Suprapubic skin (tissue), 3 donors: ENCODE measurements around the gene ATP11B.

ENCODE experiments used
- EP300 ChIP-seq: sonication (generic); formaldehyde crosslinking; IDR thresholded peaks from one replicate; pipeline ENCODE4 v1.6.1; 2017; ENCODE audit warnings: antibody characterized with exemption
- TF ChIP-seq, protein P1 (sequence below), 2 donors: fragments of 200-600 bp in 1 of 2; fragments of 450-650 bp in 1 of 2; sonication (generic) in 1 of 2; IDR thresholded peaks; one replicate each; pipeline ENCODE4 v1.5.1; 2016 to 2019; ENCODE audit warnings: antibody characterized with exemption in 2 of 2, mild to moderate bottlenecking in 1 of 2, moderate library complexity in 1 of 2

DNA sequence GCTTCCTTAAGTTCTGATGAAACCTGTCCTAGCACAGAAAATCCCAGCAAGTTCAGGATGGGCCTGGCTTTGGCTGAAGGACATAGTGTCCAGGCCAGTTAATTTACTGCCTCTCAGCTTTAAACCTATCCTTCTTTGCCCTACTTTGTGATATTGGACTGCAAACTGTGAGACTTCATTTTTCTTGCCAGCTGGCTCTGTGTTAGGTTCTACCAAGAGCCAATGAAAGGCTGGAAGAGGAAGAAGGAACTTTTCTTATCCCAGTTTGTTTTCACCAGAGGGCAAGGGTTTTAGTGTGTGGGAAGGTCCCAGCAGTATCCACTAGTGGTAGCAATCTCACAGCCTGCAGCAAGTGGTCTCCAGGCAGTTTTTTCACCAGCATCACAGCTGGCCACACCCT, 168.9 kb downstream of the ATP11B start:
- TF ChIP-seq, protein P1, sequence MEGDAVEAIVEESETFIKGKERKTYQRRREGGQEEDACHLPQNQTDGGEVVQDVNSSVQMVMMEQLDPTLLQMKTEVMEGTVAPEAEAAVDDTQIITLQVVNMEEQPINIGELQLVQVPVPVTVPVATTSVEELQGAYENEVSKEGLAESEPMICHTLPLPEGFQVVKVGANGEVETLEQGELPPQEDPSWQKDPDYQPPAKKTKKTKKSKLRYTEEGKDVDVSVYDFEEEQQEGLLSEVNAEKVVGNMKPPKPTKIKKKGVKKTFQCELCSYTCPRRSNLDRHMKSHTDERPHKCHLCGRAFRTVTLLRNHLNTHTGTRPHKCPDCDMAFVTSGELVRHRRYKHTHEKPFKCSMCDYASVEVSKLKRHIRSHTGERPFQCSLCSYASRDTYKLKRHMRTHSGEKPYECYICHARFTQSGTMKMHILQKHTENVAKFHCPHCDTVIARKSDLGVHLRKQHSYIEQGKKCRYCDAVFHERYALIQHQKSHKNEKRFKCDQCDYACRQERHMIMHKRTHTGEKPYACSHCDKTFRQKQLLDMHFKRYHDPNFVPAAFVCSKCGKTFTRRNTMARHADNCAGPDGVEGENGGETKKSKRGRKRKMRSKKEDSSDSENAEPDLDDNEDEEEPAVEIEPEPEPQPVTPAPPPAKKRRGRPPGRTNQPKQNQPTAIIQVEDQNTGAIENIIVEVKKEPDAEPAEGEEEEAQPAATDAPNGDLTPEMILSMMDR (IDR thresholded peaks at IDR 0.05) = no peak
- TF ChIP-seq EP300 = no peak
